ENCODE measurements around the gene GAMT.

GAMT gene

GRCh38 chr19:1411255-1412191, 10.2 kb upstream of the GAMT start:
- in situ Hi-C loops (cut with HindIII; ENCODE audit: low sequenced_read_pairs): loop anchor here (5.0 kb wide), 2 partner anchors 89 to 129 kb away; no protein-coding TSS in a partner anchor
- TF ChIP-seq CTCF (IDR thresholded peaks at IDR 0.05; ENCODE audit: low read depth, low read length, missing control alignments): no peak
- peak overlapping the region; percentile 14 for H3K4me3 ChIP-seq (ENCODE audit: low read depth, low read length)
- no peak for DNase-seq (ENCODE audit: low read depth)

GRCh38 chr19:1410789-1411188, 9.4 kb upstream of the GAMT start:
- H3K4me3 ChIP-seq (ENCODE audit: low read depth, low read length): peak overlapping the region; percentile 14
- DNase-seq (ENCODE audit: low read depth): no peak
- in situ Hi-C loops (cut with HindIII; ENCODE audit: low sequenced_read_pairs): loop anchor here (5.0 kb wide), 2 partner anchors 88 to 128 kb away; no protein-coding TSS in a partner anchor
- no peak for TF ChIP-seq CTCF (IDR thresholded peaks at IDR 0.05; ENCODE audit: low read depth, low read length, missing control alignments)

- no peak for DNase-seq (ENCODE audit: low read depth)
These were observed 8.9 kb upstream of the GAMT start for GRCh38 chr19:1410136-1410786.

GRCh38 chr19:1409204-1410005, 8.1 kb upstream of the GAMT start:
- no peak for TF ChIP-seq CTCF (IDR thresholded peaks at IDR 0.05; ENCODE audit: low read depth, low read length, missing control alignments)
- DNase-seq (ENCODE audit: low read depth): no peak
- H3K4me3 ChIP-seq (ENCODE audit: low read depth, low read length): peak overlapping the region; percentile 91
- in situ Hi-C loops (cut with HindIII; ENCODE audit: low sequenced_read_pairs): loop anchor here (5.0 kb wide), 2 partner anchors 87 to 127 kb away; no protein-coding TSS in a partner anchor

More at GRCh38 chr19:1410136-1410786, 8.9 kb upstream of the GAMT start:
- in situ Hi-C loops (cut with HindIII; ENCODE audit: low sequenced_read_pairs): loop anchor here (5.0 kb wide), 2 partner anchors 88 to 128 kb away; no protein-coding TSS in a partner anchor
- peak overlapping the region; percentile 91 for H3K4me3 ChIP-seq (ENCODE audit: low read depth, low read length)
- no peak for TF ChIP-seq CTCF (IDR thresholded peaks at IDR 0.05; ENCODE audit: low read depth, low read length, missing control alignments)

GRCh38 chr19:1408300-1409203, 7.2 kb upstream of the GAMT start:
- no peak for DNase-seq (ENCODE audit: low read depth)
- in situ Hi-C loops (cut with HindIII; ENCODE audit: low sequenced_read_pairs): no loop called here
- peak overlapping the region; percentile 91 for H3K4me3 ChIP-seq (ENCODE audit: low read depth, low read length)
- TF ChIP-seq CTCF (IDR thresholded peaks at IDR 0.05; ENCODE audit: low read depth, low read length, missing control alignments): no peak

All from astrocyte of the cerebellum (primary cell).